Ramos (cell line): ENCODE data around the gene THAP8.

Experiments used
- in situ Hi-C: fragments of 300-500 bp; cut with MboI; formaldehyde crosslinking; loops from one replicate; pipeline ENCODE4 v1.14.3; 2022; ENCODE audit warnings: low sequenced_read_pairs; ENCODE audit not compliant: unreplicated experiment

Gene THAP8

GRCh38 chr19:36032251-36033104, 21.6 kb downstream of the THAP8 start, which contains the start of gene CLIP3:
CLIP3 (minus strand) TSS chr19:36032873; CDS start chr19:36032357, 516 bp downstream.
- in situ Hi-C loops = no loop called here

DNA sequence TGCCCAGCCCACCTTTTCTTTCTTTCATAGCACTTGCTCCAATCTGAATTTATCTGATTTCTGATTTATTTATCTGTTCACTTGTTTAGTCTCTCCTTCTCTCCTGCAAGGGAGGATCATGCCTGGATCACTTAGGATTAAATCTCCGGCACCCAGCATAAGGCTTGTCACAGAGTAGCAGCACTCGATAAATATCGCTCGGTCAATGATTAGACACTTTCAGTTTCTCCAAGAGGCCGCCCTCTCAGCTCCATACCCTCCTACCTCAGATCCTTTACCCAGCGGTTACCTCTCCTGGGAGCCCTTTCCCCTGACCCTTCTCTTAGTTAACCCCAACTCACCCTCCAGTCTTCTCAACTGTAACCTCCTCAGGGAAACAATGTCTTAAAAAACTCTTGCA, 22.8 kb downstream of the THAP8 start:
- in situ Hi-C loops = no loop called here

- in situ Hi-C loops = no loop called here
Observed at GRCh38 chr19:36030264-36031148, 23.6 kb downstream of the THAP8 start.

DNA sequence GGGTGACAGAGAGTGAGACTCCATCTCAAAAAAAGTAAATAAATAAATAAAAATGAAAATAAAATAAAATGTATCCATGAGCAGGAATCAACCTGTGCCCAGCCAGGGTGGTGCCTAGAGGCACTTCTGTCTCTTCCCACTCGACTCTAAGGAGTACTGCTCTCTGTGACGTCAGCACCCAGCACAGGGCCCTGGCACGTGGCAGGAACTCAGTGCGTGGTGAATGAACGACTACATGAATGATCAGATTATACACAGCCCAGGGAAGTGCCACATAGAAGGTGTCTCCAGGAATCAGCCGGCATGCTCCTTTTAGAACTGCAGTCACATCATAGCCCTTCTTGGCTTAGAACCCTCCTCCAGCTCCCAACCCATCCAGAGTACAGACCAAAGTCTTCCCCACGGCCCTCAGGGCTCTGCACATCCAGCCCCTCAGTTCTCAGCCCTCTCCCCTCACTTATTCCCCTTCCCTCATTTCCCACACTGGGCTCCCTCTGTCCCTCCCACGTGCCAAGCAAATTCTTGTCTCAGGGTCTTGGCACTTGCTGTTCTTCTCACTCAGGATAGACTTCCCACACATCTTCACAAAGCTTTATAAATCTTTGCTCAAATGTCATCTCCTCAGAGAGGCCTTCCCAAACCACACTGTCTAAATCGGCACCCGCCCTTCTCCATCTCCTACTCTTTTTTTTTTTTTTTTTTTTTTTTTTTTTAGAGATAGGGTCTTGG, 25.6 kb downstream of the THAP8 start:
- in situ Hi-C loops = no loop called here

GRCh38 chr19:36027696-36028095, 26.4 kb downstream of the THAP8 start:
- in situ Hi-C loops = no loop called here

DNA sequence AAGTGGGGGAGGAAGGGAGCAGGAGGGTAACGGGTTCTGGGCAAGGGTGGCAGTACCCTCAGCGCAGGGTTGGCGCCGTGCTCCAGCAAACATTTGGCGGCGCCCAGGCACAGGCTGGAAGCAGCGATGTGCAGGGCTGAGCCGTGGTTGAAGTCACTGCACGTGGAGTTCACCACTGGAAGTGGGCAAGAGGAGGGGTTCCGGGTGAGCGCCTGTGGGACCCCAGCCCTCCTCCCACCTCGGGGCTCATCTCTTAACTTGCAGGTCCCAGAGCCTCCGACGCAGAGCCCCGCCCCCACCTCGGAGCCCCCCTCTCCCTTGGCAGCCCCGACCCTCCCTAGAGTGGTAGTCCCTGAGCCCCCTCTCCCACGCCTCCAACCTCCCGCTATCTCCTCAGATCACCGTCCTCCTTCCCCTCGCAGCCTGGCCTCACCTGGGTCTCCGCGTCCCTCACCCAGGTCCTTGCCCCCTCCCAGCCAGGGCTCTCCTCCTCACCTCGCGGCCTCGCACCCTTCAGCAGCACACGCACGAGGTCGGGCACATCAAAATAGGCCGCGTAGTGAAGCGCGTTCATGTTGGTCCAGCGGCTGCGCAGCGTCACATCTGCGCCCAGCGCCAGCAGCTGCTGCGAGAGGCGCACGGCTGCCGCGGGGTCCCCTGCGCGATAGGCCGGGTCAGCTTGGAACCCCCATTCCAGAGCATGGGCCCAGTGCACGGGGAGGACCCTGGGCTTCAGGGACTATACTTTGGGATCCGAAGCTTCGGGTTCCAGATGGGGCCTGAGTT, 27.8 kb downstream of the THAP8 start:
- in situ Hi-C loops = no loop called here

- in situ Hi-C loops = no loop called here
Observed at GRCh38 chr19:36025541-36025940, 28.5 kb downstream of the THAP8 start.

DNA sequence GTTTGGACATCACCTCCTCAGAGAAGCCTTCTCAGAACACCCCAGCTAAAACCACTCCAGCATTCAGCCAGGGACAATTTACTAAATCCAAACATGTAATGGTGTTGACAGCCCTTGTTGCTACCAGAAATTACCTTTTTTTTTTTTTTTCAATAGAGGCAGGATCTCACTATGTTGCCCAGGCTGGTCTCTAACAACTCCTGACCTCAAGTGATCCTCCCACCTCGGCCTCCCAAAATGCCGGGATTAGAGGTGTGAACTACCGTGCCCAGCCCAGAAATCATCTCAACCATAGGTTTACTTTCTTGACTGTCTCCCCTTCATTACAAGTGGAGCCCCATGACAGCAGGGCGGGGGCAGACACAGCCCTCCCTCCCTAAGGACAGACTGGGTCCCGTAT, 30.7 kb downstream of the THAP8 start:
- in situ Hi-C loops = no loop called here

DNA sequence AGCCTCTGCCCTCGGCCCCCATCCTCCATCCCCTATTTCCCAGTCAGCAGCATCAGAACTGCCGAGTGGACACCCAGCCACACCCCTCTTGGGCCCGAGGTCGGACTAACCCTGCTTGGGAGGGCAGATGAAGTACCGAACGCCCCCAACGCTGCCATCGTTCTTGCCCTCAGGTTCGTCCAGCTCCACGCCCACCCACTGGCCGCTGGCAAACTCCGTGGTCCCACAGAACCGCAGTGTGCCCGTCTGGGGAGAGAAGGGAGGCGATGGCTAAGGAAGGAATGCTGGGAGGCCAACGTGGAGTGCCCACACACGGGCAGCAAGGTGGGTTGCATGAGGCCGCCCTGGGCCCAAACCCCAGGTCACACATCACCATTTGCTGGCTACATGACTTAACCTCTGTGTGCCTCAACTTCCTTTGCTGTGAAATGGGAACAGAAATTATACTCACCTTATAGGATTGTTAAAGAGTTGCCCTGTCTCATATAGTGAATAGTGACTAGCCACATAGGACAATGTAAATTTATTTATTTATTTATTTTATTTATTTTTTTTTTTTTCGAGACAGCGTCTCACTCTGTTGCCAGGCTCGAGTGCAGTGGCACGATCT, 34.9 kb downstream of the THAP8 start:
- in situ Hi-C loops = no loop called here

- in situ Hi-C loops = no loop called here
Observed at GRCh38 chr19:36014012-36014924, 39.8 kb downstream of the THAP8 start, which contains the start of gene ALKBH6. ALKBH6 (minus strand) TSS chr19:36014213; CDS start chr19:36013397, 816 bp downstream.

- in situ Hi-C loops = no loop called here
Observed at GRCh38 chr19:36013280-36014011, 40.6 kb downstream of the THAP8 start.

DNA sequence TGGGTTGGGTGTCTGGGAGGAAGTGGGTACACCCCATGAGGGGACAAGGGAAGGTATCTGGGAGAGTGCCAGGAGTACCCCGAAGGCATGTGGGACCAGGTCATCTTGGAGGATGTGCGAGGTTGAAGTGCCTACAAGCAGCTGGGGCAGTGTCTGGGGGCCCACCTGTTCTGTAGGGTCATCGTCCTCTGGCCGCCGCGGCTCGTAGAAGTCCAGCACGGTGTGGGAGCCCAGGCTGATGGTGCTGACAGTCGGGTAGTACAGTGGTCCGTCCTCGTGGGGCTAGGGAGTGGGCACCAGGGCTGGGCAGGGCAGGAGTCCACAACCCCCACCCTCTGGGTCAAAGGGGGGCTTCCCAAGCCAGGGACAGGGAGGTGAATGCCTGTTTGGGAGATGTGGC, 43.7 kb downstream of the THAP8 start:
- in situ Hi-C loops = no loop called here

- in situ Hi-C loops = no loop called here
Observed at GRCh38 chr19:36009633-36010379, 44.3 kb downstream of the THAP8 start.

DNA sequence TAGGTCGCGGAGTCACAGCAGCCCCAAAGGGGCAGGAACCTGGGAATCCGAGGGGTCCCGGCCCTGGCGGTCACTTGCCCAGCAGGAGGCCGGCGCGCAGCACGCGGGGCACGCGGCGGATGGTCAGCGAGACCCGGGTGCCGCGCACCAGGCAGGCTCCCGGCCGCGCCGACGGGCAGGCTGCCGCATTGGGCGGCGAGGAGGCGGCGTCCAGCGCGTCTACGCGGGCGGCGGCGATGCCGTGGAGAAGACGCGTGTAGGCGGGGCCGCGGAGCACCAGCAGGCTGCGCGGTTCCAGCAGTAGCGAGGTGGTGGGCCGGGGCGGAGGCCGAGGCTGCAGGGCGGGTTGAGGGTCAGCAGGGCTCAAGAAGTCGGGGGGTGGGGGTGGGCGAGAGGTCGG, 44.9 kb downstream of the THAP8 start:
- in situ Hi-C loops = no loop called here

- in situ Hi-C loops = no loop called here
Observed at GRCh38 chr19:36008336-36008978, 45.6 kb downstream of the THAP8 start, which contains the start of gene SYNE4. SYNE4 (minus strand) TSS chr19:36008813; CDS start chr19:36008681, 132 bp downstream.

GRCh38 chr19:36006955-36007354, 47.1 kb downstream of the THAP8 start:
- in situ Hi-C loops = no loop called here
